HG03103 (cell line): ENCODE data around the gene EFCC1.

Experiments
- ATAC-seq: cut with Tn5 transposase; IDR thresholded peaks from one replicate; pipeline ENCODE4 v1.9.1; 2021; ENCODE audit warnings: low read depth; ENCODE audit not compliant: unreplicated experiment

EFCC1 gene

DNA sequence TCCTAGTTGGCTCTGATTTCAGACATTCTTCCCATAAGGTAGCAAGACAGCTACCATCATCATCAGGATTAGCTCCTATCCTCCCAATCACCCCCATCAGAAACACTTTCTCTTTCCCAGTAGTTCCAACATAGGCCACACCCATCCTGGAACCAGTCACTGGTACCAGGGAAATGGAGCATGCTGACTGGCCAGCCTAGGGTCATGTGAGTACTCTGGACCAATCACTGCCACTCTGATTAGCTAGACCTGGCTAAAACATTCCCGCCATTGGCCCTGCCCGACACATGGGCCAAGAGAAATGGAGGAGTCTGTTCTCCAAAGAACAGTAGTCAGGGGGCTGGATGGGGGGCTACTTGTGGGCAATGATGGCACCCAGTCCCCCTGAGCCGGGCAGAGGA, 12.4 kb downstream of the EFCC1 start:
- no peak for ATAC-seq

GRCh38 chr3:129014148-129014547, 13.0 kb downstream of the EFCC1 start:
- no peak for ATAC-seq

- no peak for ATAC-seq
These were observed 13.8 kb downstream of the EFCC1 start for GRCh38 chr3:129014793-129015345.

DNA sequence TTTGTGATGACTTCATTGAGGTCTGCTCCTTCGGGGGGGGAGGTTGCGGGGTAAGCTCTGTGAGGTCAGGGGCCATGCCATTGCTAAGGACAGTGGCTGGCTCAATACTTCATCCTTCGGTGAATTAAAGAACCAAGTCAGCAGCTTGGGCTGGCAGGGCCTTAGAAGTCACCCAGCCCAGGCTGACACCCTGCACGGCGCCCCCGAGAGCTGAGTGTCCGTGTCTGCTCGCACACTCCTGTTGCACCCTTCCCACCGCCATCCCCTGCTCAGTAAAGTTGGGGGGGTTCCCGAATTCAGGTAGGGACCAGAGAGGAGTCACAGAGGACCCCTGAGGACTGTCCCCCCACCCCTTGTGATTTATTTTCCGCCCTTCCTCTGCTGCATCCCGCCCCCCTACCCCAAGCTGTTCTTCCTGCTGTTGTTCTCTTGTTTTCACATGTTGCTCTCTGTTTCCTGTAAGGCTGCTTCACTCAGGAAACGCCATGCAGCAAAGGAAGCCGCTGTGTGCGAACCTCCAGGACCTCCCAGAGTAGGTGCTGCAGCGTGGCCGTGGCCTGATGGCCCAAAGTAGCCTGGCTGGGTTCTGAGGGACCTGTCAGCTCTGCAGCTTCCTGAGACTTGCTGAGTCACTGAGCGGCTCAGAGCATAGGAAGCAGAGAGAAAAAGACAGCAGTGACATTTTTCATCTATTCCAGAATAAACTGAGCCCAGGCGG, 14.4 kb downstream of the EFCC1 start:
- ATAC-seq = no peak

- no peak for ATAC-seq
These were observed 15.2 kb downstream of the EFCC1 start for GRCh38 chr3:129016356-129016719.

DNA sequence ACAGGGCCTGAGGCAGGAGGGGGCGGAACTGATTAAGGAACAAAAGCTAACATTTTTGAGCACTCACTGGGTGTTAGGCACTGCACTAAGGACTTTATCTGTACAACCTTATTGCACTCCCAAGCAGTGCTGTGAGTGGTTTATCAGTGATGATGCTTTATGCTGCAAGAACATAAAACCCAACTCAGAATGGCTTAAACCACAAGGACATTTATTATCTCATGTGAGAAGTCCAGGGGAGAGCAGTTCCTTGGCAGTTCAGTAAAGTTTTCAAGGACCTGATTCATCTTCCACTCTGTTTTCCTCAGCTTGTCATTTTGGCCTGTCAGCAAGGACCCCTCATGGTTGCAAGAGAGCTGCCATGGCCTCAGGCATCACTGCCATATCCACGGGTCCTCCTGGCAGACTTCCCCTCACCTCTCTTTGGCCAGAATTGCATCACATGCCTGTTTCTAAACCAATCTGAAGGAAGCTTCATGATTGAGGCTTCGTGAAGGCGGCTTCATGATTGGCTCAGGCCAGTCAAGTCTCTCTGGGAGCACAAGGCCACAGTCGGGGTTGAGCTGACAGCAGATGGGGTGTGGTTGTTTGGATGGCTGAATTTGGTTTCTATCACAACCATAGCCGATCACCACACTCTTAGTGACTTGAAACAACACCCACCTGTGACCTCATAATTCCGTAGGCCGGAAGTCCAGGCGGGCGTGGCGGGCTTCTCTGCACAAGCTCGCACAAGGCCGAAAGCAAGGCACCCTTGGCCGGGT, 15.8 kb downstream of the EFCC1 start:
- ATAC-seq = peak; percentile 73

DNA sequence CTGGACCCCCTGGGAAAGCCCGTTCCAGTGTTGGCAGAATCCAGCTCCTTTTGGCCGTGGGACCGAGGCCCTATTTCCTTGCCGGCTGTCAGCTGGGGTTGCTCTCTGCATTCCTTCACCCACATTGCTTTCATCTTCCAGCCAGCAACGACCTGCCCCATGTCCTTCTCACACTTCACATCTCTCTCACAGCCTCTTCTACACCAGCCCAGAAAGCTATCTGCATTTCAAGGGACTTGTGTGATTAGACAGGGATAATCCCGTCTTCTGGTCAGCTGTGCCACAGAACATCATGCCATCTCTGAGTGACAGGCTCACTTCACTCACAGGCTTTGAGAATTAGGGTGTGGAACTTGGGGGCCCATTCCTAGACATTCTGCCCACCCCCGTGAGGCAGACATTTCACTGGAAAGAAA, 16.4 kb downstream of the EFCC1 start:
- ATAC-seq = no peak

GRCh38 chr3:129018271-129018670, 17.2 kb downstream of the EFCC1 start:
- ATAC-seq = no peak

DNA sequence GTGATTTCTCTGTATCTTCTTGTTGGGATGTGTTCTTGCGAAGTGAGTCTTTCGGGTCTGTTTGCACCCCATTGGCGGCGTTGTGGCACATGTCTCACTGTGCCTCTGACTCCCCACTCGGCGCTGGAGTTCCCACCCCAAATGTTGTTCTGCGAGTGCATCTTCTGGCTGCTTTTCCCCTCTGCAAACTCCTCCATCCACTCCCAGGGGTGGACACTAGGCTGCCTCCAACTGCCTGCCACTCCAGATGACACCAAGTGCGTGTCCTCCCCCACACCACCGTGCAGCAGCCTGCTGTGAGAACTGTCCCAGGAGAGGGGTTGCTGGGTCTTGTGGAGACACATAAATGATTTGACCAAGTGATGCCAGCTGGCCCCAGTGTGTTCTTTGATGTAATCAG, 17.6 kb downstream of the EFCC1 start:
- ATAC-seq = no peak

DNA sequence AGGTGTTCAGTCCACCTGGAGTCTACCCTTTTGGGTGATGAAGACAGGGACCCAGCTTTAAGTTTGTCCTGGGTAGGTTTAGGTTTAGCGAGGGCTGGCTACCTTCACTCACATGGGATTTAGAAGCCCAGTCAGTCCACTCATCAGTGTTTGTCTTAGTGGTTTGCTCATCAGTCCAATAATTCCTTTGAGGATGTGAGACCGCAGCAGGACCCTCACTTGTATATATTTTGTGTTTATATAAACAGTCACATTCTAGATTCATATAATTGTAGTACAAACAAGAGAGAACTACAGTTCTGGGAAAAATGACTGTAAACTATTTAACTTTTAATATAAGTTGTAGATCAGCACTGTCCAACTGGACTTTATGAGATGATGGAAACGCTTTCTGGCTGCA, 18.2 kb downstream of the EFCC1 start:
- ATAC-seq = no peak

DNA sequence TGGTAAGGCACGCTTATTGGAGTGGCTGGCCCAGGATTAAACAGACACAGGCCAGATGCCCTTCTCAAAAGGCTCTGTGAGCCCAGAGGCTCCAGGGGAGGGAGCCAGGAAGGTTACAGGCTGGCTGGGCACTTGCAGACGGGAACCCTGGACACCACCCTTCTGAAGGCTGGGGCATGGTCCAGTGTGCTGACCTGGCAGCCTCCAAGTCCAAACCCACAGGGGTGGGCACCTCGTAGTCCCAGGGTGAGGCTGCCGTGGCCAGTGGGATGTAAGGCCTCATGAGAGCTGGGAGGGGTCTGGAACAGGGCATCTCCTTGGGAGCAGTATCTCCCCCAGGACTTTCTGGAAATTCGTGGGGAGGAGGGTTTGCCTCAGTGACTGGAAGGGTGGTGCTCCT, 19.6 kb downstream of the EFCC1 start:
- ATAC-seq = no peak

GRCh38 chr3:129021140-129021551, 20.0 kb downstream of the EFCC1 start:
- ATAC-seq = no peak

DNA sequence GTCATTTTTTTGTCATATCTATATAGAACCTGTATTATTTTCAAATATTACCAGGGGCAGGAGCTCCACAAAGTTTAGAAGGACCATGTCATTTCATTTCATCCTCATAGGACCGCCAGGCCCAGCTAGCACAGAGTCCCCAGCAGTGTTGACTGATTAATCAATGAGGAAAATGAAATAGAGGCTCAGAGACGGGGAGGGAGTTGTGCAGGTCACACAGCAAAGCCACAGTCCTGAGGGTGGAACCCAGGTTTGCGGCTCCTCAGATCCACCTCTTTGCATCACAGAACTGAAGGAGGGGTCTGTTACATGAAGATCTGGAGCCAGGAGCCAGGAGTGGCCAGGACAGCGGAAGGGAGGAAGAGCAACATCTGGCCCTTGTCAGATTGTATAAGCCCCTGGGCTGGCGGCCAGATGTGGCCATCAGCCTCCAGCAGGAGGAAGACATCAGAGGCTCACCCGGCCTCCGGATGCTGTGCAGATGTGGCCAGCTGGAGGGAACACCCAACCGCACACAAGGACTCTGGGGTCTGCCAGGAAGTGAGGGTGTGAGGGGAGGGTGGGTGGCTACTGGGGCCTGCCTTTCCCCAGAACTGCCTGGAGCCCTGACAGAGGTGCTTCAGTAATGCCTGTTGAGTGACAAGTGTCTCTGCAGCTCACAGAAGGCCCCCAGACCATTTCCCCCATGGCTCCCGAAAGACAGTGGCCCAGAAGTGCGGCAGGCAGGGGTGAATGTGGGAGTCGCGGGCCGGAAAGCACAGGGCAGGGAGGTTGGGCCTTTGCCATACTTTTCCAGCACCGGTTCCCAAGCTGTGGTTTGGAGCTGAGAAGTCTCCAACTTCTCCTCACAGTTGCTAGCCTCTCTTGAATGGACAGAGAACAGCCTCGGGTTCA, 21.3 kb downstream of the EFCC1 start:
- no peak for ATAC-seq

GRCh38 chr3:129023008-129023358, 21.9 kb downstream of the EFCC1 start:
- no peak for ATAC-seq

DNA sequence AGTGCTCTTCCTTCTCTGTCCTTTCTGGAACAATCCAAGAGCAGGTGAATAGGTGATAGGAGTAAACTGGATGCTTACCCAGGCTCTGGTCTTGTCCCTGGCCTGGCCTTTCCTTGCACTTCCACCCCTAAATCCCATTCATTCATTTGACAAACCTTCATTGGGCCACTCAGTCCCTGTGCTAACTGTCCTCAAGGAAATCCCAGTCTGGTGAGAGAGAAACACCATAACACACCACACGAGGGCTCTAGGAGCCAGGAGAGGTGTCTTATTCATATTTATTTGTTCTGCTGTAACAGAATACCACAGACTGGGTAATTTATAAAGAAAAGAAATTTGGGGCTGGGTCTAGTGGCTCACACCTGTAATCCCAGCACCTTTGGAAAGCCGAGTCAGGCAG, 22.8 kb downstream of the EFCC1 start:
- ATAC-seq = no peak

- no peak for ATAC-seq
These were observed 24.0 kb downstream of the EFCC1 start for GRCh38 chr3:129025108-129025507.

DNA sequence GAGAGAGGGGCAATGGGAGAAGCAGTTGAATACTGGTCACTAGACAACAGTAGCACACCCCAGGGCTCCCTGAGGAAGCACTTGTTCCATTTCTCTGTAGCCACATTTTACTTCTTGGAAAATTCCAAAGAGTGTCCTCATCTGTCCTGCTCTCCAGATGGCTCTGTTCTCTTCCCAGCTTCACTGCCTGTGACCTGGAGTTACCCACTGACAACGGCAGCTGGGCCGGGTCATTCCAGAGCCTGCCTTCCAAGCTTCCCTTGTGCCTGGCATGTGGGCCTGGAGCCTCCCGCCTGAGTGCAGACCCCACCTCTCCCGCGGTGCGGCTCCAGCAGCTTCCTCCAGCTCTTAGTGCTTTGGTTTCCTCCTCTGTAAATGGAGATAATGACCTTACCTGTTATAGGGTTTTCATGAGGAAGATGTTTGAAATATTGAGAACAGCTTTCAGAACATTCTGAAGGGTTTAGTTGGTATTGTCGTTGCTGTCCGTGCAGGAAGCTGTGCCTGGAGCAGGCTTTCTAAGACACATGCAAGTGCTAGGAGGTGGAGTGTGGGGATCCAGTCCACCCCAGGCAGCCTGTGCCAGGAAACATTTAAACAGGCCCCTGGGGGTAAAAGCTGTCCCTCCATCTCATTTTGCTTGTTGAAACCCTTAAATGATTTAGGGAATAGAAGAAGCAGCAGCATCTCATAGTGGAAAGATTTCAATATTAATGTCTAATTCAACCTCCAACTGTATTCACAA, 24.8 kb downstream of the EFCC1 start:
- ATAC-seq = no peak

DNA sequence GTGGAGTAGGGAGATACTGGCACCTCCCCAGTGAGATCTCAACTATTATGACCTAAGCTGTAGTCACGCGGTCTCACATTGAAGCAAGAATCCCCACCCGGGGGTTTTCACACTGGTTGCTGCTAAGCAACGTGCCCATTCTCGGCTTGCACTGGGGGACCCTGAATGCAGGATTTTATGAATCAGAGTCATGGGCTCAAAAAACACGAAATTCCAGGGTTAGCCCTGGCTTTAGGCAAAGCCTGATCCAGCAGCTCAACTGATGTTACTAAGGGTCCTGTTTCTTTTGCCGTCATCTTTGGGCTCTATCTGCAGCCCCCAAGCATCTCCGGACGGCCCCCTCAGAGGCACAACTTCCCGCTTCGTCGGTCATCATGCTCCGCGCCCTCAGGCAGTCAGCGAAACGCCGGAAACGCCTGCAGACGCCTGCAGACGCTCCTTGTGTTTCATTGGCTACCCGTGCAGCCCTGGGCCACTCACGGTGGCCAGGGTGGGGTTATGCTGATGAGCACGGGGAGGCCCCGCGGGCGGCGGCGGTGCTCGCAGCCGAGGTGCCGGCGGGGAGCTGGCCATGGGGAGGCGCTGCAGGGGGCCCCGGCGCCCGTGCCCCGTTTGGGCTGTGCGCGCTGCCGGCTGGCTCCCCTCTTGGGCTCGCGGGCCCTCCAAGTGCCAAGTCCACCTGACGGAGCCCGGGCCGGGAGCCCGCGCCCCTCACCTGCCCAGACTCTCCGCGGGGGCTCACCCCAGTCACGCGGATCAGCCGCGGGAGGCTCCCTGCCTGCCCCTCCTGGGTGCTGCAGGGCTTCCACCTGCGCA, 25.8 kb downstream of the EFCC1 start:
- peak; percentile 99 for ATAC-seq

DNA sequence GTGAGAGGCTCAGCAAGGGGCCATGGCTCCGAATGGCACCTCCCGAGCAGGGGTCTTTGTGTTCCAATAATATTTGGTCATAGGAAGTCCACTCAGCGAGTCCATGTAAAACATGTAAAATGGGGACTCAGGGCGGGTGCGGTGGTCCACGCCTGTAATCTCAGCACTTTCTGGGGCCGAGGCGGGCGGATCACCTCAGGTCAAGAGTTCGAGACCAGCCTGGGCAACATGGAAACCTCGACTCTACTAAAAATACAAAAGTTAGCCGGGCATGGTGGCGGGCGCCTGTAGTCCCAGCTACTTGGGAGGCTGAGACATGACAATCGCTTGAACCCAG, 26.4 kb downstream of the EFCC1 start:
- no peak for ATAC-seq

- ATAC-seq = no peak
These were observed 27.8 kb downstream of the EFCC1 start for GRCh38 chr3:129028866-129029265.
